ENCODE measurements around the gene CDH11.

The CDH11 gene

DNA sequence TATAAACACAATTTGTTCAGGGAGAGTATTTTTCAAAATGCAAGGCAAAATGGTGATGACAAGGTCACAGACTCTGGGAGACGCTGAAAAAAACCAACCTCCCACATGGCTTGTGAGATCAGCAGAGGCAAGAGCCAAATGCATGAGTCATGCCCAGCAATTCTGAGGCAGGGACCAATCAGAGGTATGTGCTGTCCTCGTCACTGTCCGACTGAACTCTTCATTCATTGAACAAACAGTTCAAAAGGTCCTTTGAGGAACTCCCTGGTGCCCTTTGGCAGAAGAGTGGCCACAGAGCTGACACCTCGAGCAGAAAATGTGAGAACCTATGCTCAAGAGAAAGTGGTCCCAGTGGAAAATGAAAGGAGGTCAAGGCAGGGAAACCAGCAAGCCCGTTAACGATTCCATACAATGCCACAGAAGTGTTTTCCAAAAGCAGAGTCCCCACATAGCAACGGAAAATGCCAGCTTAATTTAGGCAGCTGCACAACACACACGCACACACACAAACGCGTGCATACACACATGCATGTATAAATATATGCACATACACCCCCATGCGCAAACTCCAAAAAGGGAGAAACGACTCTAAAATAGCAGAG, 50.9 kb downstream of the CDH11 start:
- no peak for DNase-seq (ENCODE audit: low read depth)

DNA sequence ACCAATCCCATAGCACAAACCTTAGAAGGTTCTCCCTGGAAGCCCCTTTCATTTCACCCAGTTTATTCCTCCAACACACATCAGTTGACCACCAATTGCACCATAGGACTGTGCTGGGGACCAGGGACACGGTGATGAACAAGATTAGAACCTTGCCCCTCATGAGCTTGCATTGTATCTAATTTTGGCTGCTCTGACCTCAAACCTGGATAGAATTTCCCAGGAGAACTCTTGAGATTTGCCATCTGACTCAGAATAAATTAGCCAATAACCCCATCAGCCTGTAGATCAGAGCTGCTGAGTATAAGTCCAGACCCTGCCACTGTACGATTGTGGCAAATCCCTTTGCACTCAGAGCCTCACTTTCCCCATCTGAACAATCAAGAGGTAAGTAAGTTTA, 52.1 kb downstream of the CDH11 start:
- no peak for DNase-seq (ENCODE audit: low read depth)

- no peak for DNase-seq (ENCODE audit: low read depth)
Measured at GRCh38 chr16:65069065-65069464, 52.8 kb downstream of the CDH11 start.

DNA sequence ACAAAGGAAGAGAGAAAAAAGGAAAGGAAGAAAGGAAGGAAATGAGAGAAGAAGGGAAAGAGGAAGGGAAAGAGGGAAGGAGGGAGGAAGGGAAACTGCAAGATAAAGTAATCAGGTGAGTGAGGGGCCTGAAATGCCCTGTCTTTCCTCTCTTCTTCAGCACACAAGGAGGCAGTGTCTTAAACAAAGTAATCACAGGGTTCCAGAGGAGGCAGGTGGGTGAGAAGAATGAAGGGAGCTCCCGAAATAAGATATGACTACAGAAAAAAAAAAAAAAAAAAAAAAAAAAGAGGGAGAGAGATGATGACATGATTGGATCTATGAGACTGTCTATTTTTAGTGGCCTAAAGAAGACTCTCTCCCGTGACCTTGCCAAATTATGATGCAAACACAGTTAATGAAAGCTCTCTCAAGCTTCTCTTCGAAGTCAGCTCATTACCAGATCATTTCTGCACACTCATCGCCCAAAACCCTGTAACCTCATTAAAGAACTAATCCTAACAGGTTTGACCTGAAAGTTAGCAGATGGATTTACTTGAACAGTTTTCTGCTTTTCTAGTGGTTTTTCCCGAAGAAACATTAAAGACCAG, 53.6 kb downstream of the CDH11 start:
- DNase-seq (ENCODE audit: low read depth), result no peak

- DNase-seq (ENCODE audit: low read depth), result no peak
Measured at GRCh38 chr16:65066651-65067050, 55.2 kb downstream of the CDH11 start.

DNA sequence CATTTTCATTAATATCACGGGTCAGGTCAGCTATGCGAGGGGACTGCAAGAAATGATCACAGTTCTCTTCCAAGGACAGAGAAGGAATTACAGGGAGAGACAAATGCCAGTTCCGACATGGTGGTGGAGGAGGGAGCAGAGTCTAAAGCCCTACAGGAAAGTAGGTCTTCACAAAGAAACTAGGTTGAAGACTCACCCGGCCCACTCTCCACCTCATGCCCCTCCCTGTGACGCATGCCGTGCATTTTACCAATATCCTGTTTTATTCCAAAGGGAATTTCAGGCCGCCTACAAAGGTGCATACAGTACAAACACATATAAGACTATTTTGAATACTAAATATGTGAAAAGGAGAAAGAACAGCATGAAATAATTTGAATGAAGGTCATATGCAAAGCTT, 56.8 kb downstream of the CDH11 start:
- DNase-seq (ENCODE audit: low read depth), result no peak

- no peak for DNase-seq (ENCODE audit: low read depth)
Measured at GRCh38 chr16:65064131-65064530, 57.7 kb downstream of the CDH11 start.

DNA sequence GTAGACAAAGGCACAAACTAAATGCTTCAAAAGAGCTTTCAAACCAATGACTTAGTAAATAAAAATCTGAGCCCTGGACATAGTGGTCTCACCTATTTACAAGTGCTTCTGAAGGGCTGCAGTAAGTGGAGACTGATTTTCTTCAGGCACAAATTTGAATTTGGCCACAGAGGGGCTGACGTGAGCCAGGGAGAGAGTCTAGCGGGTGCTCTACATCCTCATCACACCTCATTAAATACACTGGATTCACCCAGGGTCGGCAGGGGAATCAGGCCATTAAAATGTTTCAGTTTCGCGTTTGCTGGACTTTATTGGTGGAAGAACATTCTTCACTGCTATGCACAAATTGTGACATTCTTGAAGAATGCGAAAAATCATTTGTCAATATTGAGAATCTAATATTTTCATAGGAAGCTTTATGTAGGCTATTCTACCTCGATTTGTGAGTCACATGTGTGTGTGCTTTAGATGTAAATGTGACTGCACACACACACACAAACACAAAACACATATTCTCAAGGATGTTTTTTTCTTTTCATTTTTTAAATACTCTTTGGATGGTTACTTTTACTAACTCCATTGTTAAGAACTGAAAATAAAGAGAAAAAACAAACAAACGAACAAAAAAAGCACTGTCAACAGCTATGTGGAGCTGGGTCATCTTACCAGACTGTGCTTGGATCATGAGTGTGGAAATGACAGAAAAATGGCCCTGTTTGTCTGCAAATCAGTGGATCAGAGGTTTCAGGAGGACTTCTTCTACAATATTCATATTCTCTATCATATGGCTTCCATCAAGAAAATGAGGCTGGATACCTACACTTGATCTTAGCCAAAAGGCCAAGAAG, 58.9 kb downstream of the CDH11 start:
- DNase-seq (ENCODE audit: low read depth), result no peak

DNA sequence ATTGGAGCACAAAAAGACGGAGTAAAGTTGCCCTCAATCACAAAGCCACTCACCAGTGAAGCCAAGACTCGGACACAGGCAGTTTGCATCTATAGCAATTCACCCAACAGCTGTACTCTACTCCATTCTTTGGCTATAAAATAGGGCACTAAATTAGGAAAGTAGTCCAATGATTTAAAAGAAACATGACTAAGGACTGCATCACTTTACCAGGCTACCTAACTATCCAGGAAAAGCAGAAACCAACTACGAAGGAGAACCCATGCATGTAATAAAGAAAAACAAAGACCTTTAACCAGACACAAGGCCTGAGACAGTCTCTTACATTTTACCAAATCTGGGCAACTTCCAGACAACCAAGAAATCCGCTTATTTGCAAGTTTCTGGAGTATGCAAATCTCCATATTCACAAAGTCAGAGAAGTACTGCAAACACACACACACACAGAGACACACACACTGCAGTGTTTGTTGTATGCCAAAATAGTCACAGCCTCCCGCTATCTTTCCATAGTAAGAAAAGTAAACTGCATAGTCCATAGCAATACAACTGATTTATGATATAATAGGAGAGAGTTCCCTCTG, 59.8 kb downstream of the CDH11 start:
- DNase-seq (ENCODE audit: low read depth), result no peak

GRCh38 chr16:65061263-65061662, 60.6 kb downstream of the CDH11 start:
- no peak for DNase-seq (ENCODE audit: low read depth)

GRCh38 chr16:65059406-65059980, 62.4 kb downstream of the CDH11 start:
- no peak for DNase-seq (ENCODE audit: low read depth)

DNA sequence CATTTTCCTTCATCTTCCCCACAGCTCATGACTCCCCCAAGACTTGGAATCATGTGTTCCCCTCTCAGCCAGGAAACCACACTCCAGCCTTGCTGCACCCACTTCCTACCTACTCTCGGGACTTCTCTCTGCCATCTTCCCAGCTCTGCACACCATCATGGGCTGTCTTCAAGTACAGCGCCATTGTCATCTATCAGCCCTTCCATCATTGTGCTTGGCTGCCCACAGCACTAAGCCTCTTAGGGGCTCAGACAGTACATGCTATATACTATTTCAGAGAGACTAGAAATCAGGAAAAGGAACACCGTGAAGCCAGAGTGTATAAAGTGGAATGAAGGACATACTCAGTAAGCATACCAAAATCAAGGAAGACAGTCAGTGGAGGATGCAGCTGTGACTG, 64.7 kb downstream of the CDH11 start:
- DNase-seq (ENCODE audit: low read depth), result no peak

DNA sequence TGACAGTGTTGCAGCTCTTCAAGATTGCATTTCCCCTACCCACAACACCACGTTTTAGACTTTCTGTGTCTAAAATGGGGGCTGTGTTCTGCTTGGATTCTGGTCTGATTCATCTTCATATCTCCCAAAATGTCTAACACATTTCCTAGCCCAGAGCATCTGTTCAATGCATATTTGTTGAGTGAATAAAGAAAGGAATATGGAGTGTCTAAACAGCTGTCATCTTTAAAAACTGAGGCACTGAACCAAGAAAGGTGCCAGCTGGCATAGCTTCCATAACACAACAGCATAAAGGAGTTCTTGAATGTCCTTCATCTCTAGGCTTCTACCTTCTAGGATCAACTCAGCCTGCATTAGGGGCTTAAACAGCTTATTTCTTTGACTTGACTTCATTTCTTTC, 67.4 kb downstream of the CDH11 start:
- DNase-seq (ENCODE audit: low read depth), result no peak

- DNase-seq (ENCODE audit: low read depth), result no peak
Measured at GRCh38 chr16:65049679-65050078, 72.2 kb downstream of the CDH11 start.

GRCh38 chr16:65045961-65046360, 75.9 kb downstream of the CDH11 start:
- DNase-seq (ENCODE audit: low read depth), result no peak

DNA sequence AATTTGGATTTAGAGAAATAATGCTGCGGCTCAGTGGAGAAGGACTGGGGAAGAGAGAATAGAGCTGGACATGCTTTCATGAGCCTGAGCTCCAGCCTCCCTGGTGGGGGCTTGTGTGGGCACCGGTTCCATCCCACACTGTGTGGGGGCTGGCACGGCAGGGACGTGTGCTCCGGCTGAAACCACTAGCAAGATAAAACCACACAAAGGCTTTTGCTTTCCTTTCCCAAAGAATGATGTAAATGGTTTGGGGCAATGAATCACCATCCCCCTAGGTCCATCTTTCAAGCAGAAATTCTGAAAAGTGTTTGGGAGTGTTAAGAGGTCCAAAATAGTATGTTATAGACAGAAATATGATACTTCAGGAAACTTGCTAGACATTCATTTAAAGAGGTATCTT, 77.0 kb downstream of the CDH11 start:
- no peak for DNase-seq (ENCODE audit: low read depth)

DNA sequence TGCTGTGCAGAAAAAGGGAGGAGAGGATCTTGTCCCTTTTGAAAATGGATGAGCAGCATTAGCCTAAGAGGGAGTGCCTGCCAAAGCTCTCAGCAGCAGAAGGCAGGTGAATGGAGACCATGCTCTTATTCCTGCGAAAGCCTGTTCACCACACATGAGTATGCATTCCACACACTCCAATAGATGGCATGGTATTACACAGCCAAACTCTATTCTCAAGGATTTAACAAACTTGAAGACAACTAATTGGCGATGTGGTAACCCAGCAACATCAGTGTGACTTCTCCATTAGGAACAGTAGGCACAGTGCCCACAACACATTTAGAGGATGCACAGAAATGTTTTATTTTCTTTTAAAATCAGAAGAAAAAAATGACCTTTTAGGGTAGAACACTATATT, 77.8 kb downstream of the CDH11 start:
- DNase-seq (ENCODE audit: low read depth), result no peak

DNA sequence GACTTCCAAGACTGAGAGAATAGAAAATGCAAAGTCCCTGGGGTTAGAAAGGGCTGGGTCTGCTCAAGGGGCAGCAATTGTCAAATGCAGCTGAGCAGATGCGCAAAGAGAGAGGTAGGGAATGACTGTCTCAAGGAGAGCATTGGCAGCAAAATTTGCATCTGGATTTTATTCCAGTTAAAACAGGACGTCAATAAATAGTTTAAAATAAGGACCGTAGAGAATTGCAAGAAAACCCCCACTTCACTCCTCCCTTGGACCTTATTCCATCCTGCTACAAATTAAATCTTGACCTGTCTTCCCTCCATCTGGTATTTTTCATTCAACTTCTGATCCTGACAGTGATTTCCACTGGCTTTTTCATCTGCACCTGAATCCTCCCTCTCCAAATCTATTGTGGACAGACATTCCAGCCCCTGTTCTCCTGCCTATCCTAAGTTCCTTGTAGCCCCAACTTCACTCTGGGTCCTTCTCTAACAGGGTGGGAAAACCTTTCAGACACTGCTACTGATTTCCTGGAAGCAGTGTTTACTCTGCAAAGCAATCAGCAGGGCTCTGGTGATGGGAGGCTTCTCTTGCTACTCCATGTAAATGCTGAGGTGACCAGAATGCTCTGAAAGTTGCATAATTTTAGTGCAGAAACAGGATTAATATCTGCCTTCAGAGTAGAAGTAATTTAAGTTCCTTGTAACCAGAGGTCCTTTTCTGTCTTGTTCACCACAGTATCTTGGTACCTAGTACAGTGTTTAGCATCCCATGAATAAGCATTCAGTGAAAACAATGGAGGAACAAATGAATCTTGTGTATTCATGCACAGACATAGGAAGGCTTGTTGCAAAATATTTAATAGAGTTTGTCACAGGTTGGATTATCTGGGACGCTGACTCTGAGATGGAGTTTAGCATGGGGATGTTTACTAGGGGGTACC, 79.2 kb downstream of the CDH11 start:
- DNase-seq (ENCODE audit: low read depth), result no peak

GRCh38 chr16:65041667-65042066, 80.2 kb downstream of the CDH11 start:
- DNase-seq (ENCODE audit: low read depth), result no peak

GRCh38 chr16:65038100-65038499, 83.8 kb downstream of the CDH11 start:
- DNase-seq (ENCODE audit: low read depth), result no peak

GRCh38 chr16:65037556-65037955, 84.3 kb downstream of the CDH11 start:
- no peak for DNase-seq (ENCODE audit: low read depth)

DNA sequence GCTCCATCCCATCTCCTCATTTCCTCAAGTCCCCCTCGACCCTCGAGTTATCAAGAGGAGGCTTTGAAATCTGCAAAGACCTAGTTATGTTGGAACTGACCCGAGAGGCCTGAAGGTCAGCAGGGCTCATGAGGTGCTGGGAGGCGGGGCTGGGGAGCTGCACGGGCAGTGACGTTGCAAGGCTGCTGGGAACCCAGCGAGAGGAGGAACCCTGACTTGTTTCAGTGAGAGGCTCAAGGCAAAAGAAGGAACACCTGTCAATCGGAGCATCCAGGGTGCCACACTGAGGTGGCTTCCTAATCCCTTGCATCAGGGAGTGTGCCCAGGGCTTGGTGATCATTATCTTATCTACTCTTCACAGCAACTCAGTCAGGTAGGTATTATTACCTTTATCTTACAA, 86.9 kb downstream of the CDH11 start:
- no peak for DNase-seq (ENCODE audit: low read depth)
